GM18499 (cell line): ENCODE measurements around the gene PEX5L.

Source experiments
- ATAC-seq: cut with Tn5 transposase; IDR thresholded peaks from one replicate; pipeline ENCODE4 v1.9.1; 2021; ENCODE audit warnings: moderate number of reproducible peaks; ENCODE audit not compliant: insufficient read depth, unreplicated experiment

Gene PEX5L

DNA sequence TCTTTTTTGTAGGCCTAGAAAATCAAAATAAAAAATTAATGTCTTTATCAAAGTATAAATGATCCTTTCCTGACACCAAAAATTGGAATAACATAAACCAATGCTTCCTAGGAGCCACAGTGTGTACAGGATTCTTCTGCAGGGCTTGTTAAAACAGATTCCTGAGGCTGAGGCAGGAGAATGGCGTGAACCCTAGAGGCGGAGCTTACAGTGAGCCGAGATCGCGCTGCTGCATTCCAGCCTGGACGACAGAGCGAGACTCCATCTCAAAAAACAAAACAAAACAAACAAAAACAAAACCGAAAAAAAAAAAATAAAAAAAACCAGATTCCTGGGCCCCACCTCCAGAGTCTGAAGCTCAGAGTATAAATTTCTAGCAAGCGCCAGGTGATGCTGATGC, 78.0 kb downstream of the PEX5L start:
- no peak for ATAC-seq

GRCh38 chr3:179958143-179958542, 78.6 kb downstream of the PEX5L start:
- ATAC-seq = no peak

DNA sequence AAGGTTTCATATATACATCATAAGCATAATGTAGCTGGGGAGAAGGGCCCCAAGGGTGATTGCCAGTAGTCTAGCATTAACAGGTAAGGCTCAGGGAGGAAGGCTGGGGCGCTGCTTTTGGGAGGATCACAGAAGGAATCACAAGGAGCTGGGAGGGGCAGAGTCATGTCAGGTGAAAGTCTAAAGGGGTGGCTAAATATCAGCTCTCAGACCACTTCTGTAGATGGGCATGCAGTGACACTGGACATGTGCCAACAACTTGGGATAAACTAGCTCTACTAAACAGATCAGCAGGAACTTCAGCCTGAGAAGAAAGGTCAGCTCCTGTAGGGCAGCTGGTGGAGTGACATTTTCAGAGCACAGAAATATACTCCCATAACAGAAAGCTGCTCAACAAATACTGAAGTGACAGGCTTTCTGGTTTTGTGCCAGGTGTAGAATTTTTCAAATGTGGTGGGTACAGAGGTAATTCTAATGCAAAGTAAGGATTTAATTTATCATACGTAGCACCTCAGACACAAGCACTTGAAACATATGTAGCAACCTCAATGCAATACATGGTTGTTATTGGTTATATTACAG, 79.4 kb downstream of the PEX5L start:
- ATAC-seq = no peak

DNA sequence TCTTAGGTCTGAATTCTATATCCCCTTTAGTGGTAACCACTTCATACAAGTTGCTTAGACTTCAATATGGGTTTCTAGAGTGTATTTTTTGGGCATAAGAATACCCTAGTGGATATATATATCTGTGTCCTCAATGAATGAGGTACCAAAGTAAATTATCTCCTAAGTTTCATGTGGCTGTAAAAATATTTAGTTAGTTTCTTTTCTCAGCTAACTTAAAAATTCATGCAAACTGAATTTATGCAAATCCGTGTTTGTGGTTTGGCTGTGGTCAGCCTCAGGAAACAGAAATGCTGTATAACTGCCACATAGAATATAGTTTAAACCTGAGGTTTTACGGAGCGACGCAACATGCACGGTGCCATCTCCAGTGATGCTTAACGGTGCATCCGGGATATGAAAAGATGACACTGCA, 80.3 kb downstream of the PEX5L start:
- ATAC-seq = peak; percentile 94

- no peak for ATAC-seq
These were observed 80.9 kb downstream of the PEX5L start for GRCh38 chr3:179955809-179956208.

DNA sequence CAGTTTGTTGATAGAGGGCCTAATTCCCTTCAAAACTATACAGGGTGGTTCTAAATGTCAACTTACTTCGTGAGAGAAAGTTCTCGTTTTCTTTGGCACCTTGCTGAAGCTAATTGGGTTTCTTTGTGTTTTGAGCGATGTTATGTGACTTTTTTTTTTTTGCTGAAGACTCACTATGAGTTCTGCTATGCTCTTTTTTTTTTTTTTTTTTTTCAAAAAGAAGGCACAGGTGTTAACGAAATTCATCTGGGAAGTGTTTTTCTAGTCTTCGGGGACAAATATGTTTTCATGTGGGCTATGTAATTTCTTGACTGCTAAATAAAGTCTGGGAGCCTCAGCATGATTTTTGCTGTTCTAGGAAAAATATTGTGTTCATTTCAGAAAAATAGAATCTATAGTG, 81.5 kb downstream of the PEX5L start:
- no peak for ATAC-seq

GRCh38 chr3:179953993-179954870, 82.5 kb downstream of the PEX5L start:
- ATAC-seq = no peak

- ATAC-seq = no peak
These were observed 85.9 kb downstream of the PEX5L start for GRCh38 chr3:179950840-179951239.

DNA sequence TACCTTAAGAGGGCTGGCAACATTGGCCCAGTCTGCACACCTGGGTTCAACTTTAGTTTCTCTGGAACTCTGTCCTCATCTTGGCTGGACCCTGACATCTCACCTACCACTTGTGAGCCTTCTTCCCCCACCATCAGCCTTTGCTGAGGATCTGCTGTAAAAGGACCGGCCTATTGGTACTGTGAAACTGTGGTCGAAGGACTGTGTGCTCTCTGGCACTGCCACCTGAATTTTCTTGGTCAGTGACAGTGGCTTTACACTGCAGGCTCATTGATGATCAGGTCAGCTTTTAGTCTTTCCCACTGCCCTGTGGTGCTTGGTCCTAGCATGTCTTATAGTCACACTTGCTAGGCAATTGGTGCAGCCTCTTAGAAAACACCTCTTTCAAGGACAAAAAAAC, 86.9 kb downstream of the PEX5L start:
- no peak for ATAC-seq

- ATAC-seq = no peak
These were observed 87.3 kb downstream of the PEX5L start for GRCh38 chr3:179949412-179949811.

DNA sequence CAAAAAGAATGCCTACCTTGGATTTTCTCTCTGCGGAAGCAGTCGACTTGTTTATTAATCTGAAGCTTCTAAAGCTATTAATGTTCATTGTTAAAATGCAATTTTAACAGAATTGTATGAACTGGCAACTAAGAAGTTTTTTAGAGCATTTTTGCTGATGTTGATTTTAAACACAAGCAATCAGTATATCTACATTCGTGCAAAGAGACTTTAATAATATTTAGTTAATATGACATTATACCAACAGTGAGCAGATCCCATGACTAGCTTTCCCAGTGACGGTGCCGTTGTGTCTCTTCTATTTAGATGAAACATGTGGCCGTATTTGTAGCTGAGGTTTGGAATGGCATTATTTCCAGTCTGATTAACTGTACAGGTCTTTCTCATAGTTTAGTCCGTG, 88.0 kb downstream of the PEX5L start:
- ATAC-seq = no peak

- no peak for ATAC-seq
These were observed 91.2 kb downstream of the PEX5L start for GRCh38 chr3:179945569-179945968.

DNA sequence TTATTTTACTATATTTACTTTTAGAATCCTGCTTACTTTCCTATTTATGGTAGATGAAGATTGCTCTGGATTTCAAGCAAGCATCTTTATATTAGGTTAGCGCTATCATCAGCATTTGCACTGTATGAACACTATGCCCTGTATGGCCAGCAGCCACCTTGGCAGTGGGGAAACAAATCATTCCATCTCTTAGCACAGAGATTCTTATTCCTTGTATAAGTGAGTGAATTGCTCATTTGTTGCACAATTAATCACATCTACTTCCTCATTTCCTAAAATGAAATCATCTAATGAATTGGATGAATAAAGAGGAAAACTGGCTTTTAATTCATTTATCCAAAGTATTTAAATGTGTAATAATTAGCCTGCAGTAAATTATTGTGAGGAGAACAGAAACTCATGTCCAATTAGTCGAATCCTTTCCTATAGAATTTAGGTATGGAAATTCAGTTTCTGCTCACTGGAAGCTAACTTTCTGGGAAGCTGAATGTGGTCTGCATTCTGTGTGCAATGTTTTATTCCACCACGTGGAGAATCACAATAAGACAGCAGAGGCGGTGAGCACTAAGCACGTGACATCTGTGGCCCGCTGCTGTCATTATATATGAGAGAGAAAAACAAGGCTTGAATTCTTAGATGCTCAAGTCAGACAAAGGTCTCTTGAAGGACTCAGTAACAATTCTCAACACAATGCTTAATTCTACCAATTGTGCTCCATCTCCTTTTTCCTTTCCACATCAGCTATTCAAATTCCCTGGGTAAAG, 93.4 kb downstream of the PEX5L start:
- ATAC-seq = no peak

- ATAC-seq = no peak
These were observed 94.1 kb downstream of the PEX5L start for GRCh38 chr3:179942553-179943075.

GRCh38 chr3:179935710-179936109, 101.0 kb downstream of the PEX5L start:
- no peak for ATAC-seq

DNA sequence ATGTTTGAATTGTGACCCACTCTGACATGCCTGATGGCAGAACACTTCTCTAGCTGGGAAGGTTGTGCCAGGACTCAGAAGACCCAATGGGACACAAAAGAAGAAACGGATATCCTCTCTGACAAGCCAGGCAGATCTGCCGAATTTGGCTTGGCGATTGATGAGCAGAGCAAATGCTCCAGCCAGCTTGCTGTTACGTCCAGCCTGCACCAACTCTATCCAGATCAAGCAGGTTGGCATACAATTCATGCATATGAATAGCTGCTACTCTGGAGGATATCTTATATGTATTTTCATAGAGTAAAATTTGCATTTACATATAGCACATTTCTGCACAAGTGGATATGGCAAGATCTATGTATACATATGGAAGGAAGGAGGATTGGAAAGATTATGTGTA, 102.8 kb downstream of the PEX5L start:
- ATAC-seq = no peak

GRCh38 chr3:179933080-179933479, 103.7 kb downstream of the PEX5L start:
- no peak for ATAC-seq

GRCh38 chr3:179932674-179933073, 104.1 kb downstream of the PEX5L start:
- ATAC-seq = no peak

DNA sequence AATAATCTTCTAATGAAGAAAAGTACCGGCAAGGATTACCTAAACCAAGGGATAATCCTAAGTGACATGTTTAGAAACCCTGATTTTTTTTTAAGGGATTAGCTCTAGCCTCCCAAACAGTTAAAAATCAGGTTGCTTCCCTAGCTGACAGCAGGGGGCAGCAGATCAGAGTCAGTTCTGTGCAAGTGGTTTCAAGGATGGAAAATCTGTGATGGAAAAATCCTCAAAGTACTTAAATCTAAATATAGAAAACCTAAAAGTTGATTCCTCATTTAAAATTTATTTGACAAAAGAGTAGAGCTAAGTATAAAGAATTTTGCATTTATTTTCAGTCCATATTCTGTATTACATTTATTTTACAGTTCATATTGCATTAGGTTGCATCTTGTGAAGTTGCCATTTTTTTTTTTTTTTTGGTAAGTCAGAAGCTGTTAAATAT, 107.6 kb downstream of the PEX5L start:
- ATAC-seq = no peak

- no peak for ATAC-seq
These were observed 109.5 kb downstream of the PEX5L start for GRCh38 chr3:179927191-179927590.

GRCh38 chr3:179921951-179922350, 114.8 kb downstream of the PEX5L start:
- ATAC-seq = no peak
